Natural killer cell (primary cell): ENCODE data around the gene DACH1. TPM values are rescaled to one million over a fixed set of nuclear protein-coding genes. Genes with fewer than 3 reads are reported as not detected.

Source experiments
- ATAC-seq, 3 donors: fragments of 150-1000 bp in 2 of 3; fragments of 200-7000 bp in 1 of 3; cut with Tn5 transposase; 1 replicate in 1 of 3; 2 replicates in 2 of 3; pipeline ENCODE4 v1.10.0; 2021; ENCODE audit warnings: mild to moderate bottlenecking in 2 of 3, moderate library complexity in 2 of 3
- DNase-seq, 2 donors: peaks; one replicate each; pipeline versions ENCODE4 v3.0.0 to v3.0.0-alpha.2; 2013 to 2021; ENCODE audit warnings: mixed read lengths in 1 of 2
- H3K27ac ChIP-seq: one replicate; pipeline ENCODE4 v1.5.1; 2013; ENCODE audit warnings: mild to moderate bottlenecking, low read length
- H3K27me3 ChIP-seq: one replicate; pipeline ENCODE4 v1.6.1; 2013; ENCODE audit warnings: low read length; ENCODE audit not compliant: control insufficient read depth, insufficient read depth
- H3K36me3 ChIP-seq: one replicate; pipeline ENCODE4 v1.6.1; 2013; ENCODE audit warnings: low read length; ENCODE audit not compliant: control insufficient read depth, insufficient read depth
- H3K4me1 ChIP-seq: one replicate; pipeline ENCODE4 v1.6.1; 2013; ENCODE audit warnings: low read length; ENCODE audit not compliant: control insufficient read depth, insufficient read depth
- H3K4me3 ChIP-seq: one replicate; pipeline ENCODE4 v1.5.1; 2013; ENCODE audit warnings: low read length
- H3K9me3 ChIP-seq: one replicate; pipeline ENCODE4 v1.6.1; 2013; ENCODE audit warnings: low read length; ENCODE audit not compliant: control insufficient read depth, insufficient read depth
- H3K27ac Mint-ChIP-seq, 2 donors: one replicate each; pipeline ENCODE4 v1.8.0; 2022; ENCODE audit warnings: mild to moderate bottlenecking in 2 of 2, mixed read lengths in 2 of 2, moderate library complexity in 1 of 2
- H3K27me3 Mint-ChIP-seq, 2 donors: one replicate each; pipeline ENCODE4 v1.8.0; 2022; ENCODE audit warnings: low read depth in 2 of 2, mixed read lengths in 2 of 2
- H3K36me3 Mint-ChIP-seq: one replicate; pipeline ENCODE4 v1.8.0; 2022; ENCODE audit warnings: mixed read lengths
- H3K4me1 Mint-ChIP-seq, 2 donors: one replicate each; pipeline ENCODE4 v1.8.0; 2022; ENCODE audit warnings: mixed read lengths in 2 of 2
- H3K4me3 Mint-ChIP-seq: one replicate; pipeline ENCODE4 v1.8.0; 2022; ENCODE audit warnings: mild to moderate bottlenecking, moderate library complexity, mixed read lengths
- H3K9me3 Mint-ChIP-seq, 2 donors: one replicate each; pipeline ENCODE4 v1.8.0; 2022; ENCODE audit warnings: mixed read lengths in 2 of 2
- WGBS: methylation state at CpG from one replicate; pipeline ENCODE4 v1.1.7; 2013; ENCODE audit warnings: missing lambda C conversion rate; ENCODE audit not compliant: insufficient coverage; 5-methylcytosine and 5-hydroxymethylcytosine counted together
- intact Hi-C: fragments of 100-400 bp; cut with micrococcal nuclease; formaldehyde crosslinking; loops from one replicate; pipeline ENCODE4 v1.14.2; 2022
- total RNA-seq, 4 donors: library from RNA; stranded (reverse); fragments of 120-200 nt in 1 of 4; gene quantifications; one replicate each; pipeline versions ENCODE4 v1.2.3 to v1.2.4, GENCODE V29; 2013 to 2022
- TF ChIP-seq, protein P1 (sequence below): fragments of 200-600 bp; IDR thresholded peaks from one replicate; pipeline ENCODE4 v1.8.0; 2022; ENCODE audit warnings: antibody characterized with exemption

DACH1 gene
- total RNA-seq, 3 donors from 2014 or later (not counting 1 experiment from before 2014, with no cell fraction given) = 0.29 to 2.3 (median 0.49) TPM

GRCh38 chr13:71634182-71634581 is 232.8 kb downstream of the DACH1 start:
- intact Hi-C loops = no loop called here
- peaks cover 3 to 4% of the 10 kb centered on the region in 2 donors for H3K9me3 Mint-ChIP-seq
- no peaks in the 10 kb centered on the region for H3K27me3 Mint-ChIP-seq
- Histone ChIP-seq H3K36me3 (no peaks in the 10 kb centered on the region), H3K27me3 (no peaks in the 10 kb centered on the region), H3K27ac (no peak overlapping the region), H3K9me3 (no peaks in the 10 kb centered on the region), H3K4me1 (no peaks in the 10 kb centered on the region), H3K4me3 (no peak overlapping the region)
- no peaks in the 10 kb centered on the region for H3K36me3 Mint-ChIP-seq
- no peak overlapping the region for H3K27ac Mint-ChIP-seq
- H3K4me3 Mint-ChIP-seq = no peak overlapping the region
- DNase-seq (no peak), ATAC-seq (no peak)
- TF ChIP-seq, protein P1, sequence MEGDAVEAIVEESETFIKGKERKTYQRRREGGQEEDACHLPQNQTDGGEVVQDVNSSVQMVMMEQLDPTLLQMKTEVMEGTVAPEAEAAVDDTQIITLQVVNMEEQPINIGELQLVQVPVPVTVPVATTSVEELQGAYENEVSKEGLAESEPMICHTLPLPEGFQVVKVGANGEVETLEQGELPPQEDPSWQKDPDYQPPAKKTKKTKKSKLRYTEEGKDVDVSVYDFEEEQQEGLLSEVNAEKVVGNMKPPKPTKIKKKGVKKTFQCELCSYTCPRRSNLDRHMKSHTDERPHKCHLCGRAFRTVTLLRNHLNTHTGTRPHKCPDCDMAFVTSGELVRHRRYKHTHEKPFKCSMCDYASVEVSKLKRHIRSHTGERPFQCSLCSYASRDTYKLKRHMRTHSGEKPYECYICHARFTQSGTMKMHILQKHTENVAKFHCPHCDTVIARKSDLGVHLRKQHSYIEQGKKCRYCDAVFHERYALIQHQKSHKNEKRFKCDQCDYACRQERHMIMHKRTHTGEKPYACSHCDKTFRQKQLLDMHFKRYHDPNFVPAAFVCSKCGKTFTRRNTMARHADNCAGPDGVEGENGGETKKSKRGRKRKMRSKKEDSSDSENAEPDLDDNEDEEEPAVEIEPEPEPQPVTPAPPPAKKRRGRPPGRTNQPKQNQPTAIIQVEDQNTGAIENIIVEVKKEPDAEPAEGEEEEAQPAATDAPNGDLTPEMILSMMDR = no peak
- WGBS = 89% methylated on average over 7 of the region's 7 CpGs
- no peaks in the 10 kb centered on the region for H3K4me1 Mint-ChIP-seq

DNA sequence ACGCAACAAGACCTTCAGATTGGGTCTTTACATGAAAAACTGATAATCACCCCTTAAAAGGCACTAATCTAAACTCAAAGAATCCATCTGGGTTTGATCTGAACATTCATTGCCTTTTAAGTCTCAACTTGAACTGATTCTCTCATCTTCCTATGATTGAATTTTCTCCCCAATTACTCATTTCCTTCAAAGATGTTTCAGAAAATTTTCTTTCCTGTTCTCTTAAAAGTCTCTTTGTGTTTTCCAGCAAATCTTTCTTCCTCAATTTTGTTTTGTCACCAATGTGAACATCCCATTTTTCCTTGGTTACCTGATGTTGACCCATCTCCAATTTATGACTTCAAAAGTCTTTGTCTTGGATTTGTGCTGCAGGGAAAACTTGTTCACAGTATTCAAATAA is 234.3 kb downstream of the DACH1 start:
- 87% methylated on average over 1 of the region's 1 CpG for WGBS
- Mint-ChIP-seq H3K27ac (no peak overlapping the region), H3K9me3 (peaks cover 3 to 5% of the 10 kb centered on the region in 2 donors), H3K4me3 (no peak overlapping the region), H3K27me3 (no peaks in the 10 kb centered on the region), H3K4me1 (no peaks in the 10 kb centered on the region), H3K36me3 (no peaks in the 10 kb centered on the region)
- H3K36me3 ChIP-seq = no peaks in the 10 kb centered on the region
- H3K27ac ChIP-seq = no peak overlapping the region
- H3K27me3 ChIP-seq = no peaks in the 10 kb centered on the region
- H3K4me3 ChIP-seq = no peak overlapping the region
- no peak for DNase-seq
- intact Hi-C loops = no loop called here
- ATAC-seq = no peak
- TF ChIP-seq, protein P1 = no peak
- no peaks in the 10 kb centered on the region for H3K9me3 ChIP-seq
- no peaks in the 10 kb centered on the region for H3K4me1 ChIP-seq

GRCh38 chr13:71632206-71632605 is 234.8 kb downstream of the DACH1 start:
- Mint-ChIP-seq H3K27me3 (no peaks in the 10 kb centered on the region), H3K9me3 (peaks cover 3 to 8% of the 10 kb centered on the region in 2 donors), H3K4me3 (no peak overlapping the region), H3K27ac (no peak overlapping the region), H3K36me3 (no peaks in the 10 kb centered on the region), H3K4me1 (no peaks in the 10 kb centered on the region)
- TF ChIP-seq, protein P1 = no peak
- Histone ChIP-seq H3K27me3 (no peaks in the 10 kb centered on the region), H3K27ac (no peak overlapping the region), H3K4me3 (no peak overlapping the region), H3K9me3 (no peaks in the 10 kb centered on the region), H3K4me1 (no peaks in the 10 kb centered on the region), H3K36me3 (no peaks in the 10 kb centered on the region)
- 73% methylated on average over 2 of the region's 3 CpGs for WGBS
- ATAC-seq (no peak), DNase-seq (no peak)
- intact Hi-C loops = no loop called here

- 92% methylated on average over 3 of the region's 3 CpGs for WGBS
- DNase-seq = no peak
- no peaks in the 10 kb centered on the region for H3K27me3 ChIP-seq
- Mint-ChIP-seq H3K9me3 (peaks cover 0 to 5% of the 10 kb centered on the region in 2 donors), H3K4me1 (no peaks in the 10 kb centered on the region), H3K27me3 (no peaks in the 10 kb centered on the region), H3K27ac (no peak overlapping the region), H3K4me3 (no peak overlapping the region), H3K36me3 (no peaks in the 10 kb centered on the region)
- no peaks in the 10 kb centered on the region for H3K4me1 ChIP-seq
- ATAC-seq = no peak
- TF ChIP-seq, protein P1 = no peak
- no peaks in the 10 kb centered on the region for H3K9me3 ChIP-seq
- no peak overlapping the region for H3K27ac ChIP-seq
- intact Hi-C loops = no loop called here
- no peaks in the 10 kb centered on the region for H3K36me3 ChIP-seq
- H3K4me3 ChIP-seq = no peak overlapping the region
These were observed 237.8 kb downstream of the DACH1 start for GRCh38 chr13:71629167-71629566.
